Measurements from ENCODE around the gene OVOL2. TPM values are rescaled to one million over a fixed set of nuclear protein-coding genes. Genes with fewer than 3 reads are reported as not detected.

OVOL2 gene
- total and polyA plus RNA-seq, 2 of the 4 experiments (the other 2 are of a cell fraction) = not detected

GRCh38 chr20:18077157-18077556, 19.4 kb upstream of the OVOL2 start:
- POLR2A ChIA-PET (ENCODE audit: unreplicated experiment) = no interaction called here
- no peaks in the 10 kb centered on the region for H3K79me1 ChIP-seq (ENCODE audit: low read depth in 1 of 2, low read length in 2 of 2)

More at GRCh38 chr20:18077157-18077556, 19.4 kb upstream of the OVOL2 start:
- H3K9me1 ChIP-seq (ENCODE audit: insufficient read depth, low read length) = no peaks in the 10 kb centered on the region
- dilution Hi-C loops (cut with HindIII; ENCODE audit: low sequenced_read_pairs, unreplicated experiment) (no loop called here), intact Hi-C loops (cut with micrococcal nuclease) (no loop called here), in situ Hi-C loops (cut with MboI; ENCODE audit: low sequenced_read_pairs) (no loop called here)
- no peak overlapping the region for H4K8ac ChIP-seq (ENCODE audit: low read depth in 2 of 2, low read length in 2 of 2)
- no peaks in the 10 kb centered on the region for H3K4me1 ChIP-seq (ENCODE audit: control insufficient read depth, insufficient read depth, low read length)
- CTCF ChIA-PET = no interaction called here
- H3K4me3 ChIP-seq (ENCODE audit: insufficient read depth, low read depth, low read length) = no peak overlapping the region
- no peak overlapping the region for H3K4ac ChIP-seq (ENCODE audit: low read depth, low read length)
- H3K23ac ChIP-seq (ENCODE audit: low read depth, low read length) = no peak overlapping the region
- no peaks in the 10 kb centered on the region for H4K20me1 ChIP-seq (ENCODE audit: insufficient read depth, low read length)
- no peak overlapping the region for H4K91ac ChIP-seq (ENCODE audit: insufficient read depth, low read depth, low read length)
- H2BK5ac ChIP-seq (ENCODE audit: low read depth, low read length, poor library complexity, severe bottlenecking) = no peak overlapping the region
- H3K27me3 ChIP-seq (ENCODE audit: control insufficient read depth, insufficient read depth, low read length) = peaks cover 2% of the 10 kb centered on the region; the same call in 1 of the 2 replicates
- no peak overlapping the region for H3K4me2 ChIP-seq (ENCODE audit: low read depth, low read length)
- no peak overlapping the region for H2BK15ac ChIP-seq (ENCODE audit: low read depth, low read length)
- no peak overlapping the region for H2BK20ac ChIP-seq (ENCODE audit: low read depth, low read length)
- H2AK9ac ChIP-seq (replicated peaks; ENCODE audit: low read depth, low read length, poor library complexity) = no peak overlapping the region
- no peak overlapping the region for H2AFZ ChIP-seq (replicated peaks; ENCODE audit: low read length, poor library complexity)
- H3K36me3 ChIP-seq (ENCODE audit: control insufficient read depth, insufficient read depth, low read length) = no peaks in the 10 kb centered on the region
- H3K9me3 ChIP-seq (ENCODE audit: control insufficient read depth, insufficient read depth, low read length) = no peaks in the 10 kb centered on the region
- H3K9ac ChIP-seq (ENCODE audit: low read depth, low read length) = no peak overlapping the region
- H3K56ac ChIP-seq (ENCODE audit: extremely low read depth, insufficient read depth, low read length) = no peak overlapping the region
- TF ChIP-seq MAZ (IDR thresholded peaks at IDR 0.05; ENCODE audit: borderline replicate concordance, low read depth, low read length) (no peak), BHLHE40 (IDR thresholded peaks at IDR 0.05; ENCODE audit: low read depth, low read length) (no peak), FOS (IDR thresholded peaks at IDR 0.05; ENCODE audit: low read depth, low read length) (no peak), NFE2L2 (IDR thresholded peaks at IDR 0.05; ENCODE audit: low read depth, low read length) (no peak), RCOR1 (IDR thresholded peaks at IDR 0.05; ENCODE audit: insufficient replicate concordance, low read length) (no peak), MXI1 (IDR thresholded peaks at IDR 0.05; ENCODE audit: borderline replicate concordance, low read depth, low read length) (no peak), CEBPB (IDR thresholded peaks at IDR 0.05; ENCODE audit: low read depth, low read length) (no peak), MAFK (IDR thresholded peaks at IDR 0.05; ENCODE audit: low read depth, low read length) (no peak), CHD1 (IDR thresholded peaks at IDR 0.05; ENCODE audit: low read depth, low read length) (no peak), RFX5 (IDR thresholded peaks at IDR 0.05; ENCODE audit: low read depth, low read length) (no peak), RAD21 (IDR thresholded peaks at IDR 0.05; ENCODE audit: low read length) (no peak), CTCF (conservative IDR thresholded peaks at IDR 0.05; ENCODE audit: low read depth, low read length) (no peak), POLR2A (IDR thresholded peaks at IDR 0.05; ENCODE audit: low read depth, low read length) (no peak), ELK1 (IDR thresholded peaks at IDR 0.05; ENCODE audit: borderline replicate concordance, low read depth, low read length) (no peak), SMC3 (IDR thresholded peaks at IDR 0.05; ENCODE audit: low read depth, low read length) (no peak), USF2 (IDR thresholded peaks at IDR 0.05; ENCODE audit: low read depth, low read length) (no peak)
- no peak overlapping the region for H3K14ac ChIP-seq (replicated peaks; ENCODE audit: low read depth, low read length)
- no peak overlapping the region for H2BK120ac ChIP-seq (ENCODE audit: low read depth, low read length)
- no TSS peak for BruUV-seq (replicated peaks)
- DNase-seq (no peak), ATAC-seq (ENCODE audit: low read depth) (no peak)
- no peak overlapping the region for H2AK5ac ChIP-seq (ENCODE audit: low read depth, low read length)
- H3K18ac ChIP-seq (ENCODE audit: low read depth, low read length) = no peak overlapping the region
- H4K5ac ChIP-seq (ENCODE audit: low read depth, low read length) = no peak overlapping the region
- WGBS, 2 experiments (ENCODE audit: extremely low coverage in 2 of 2, insufficient read length in 1 of 2) = no CpG with 5 or more reads among the region's 4 CpGs
- H3K27ac ChIP-seq (ENCODE audit: insufficient read depth, low read length) = no peak overlapping the region

All from IMR-90 (cell line).